Thyroid gland (tissue), 4 donors: ENCODE results near the gene SPATA12. TPM values are rescaled to one million over a fixed set of nuclear protein-coding genes. Genes with fewer than 3 reads are reported as not detected.

Experiments
- DNase-seq, 2 donors: peaks; one replicate each; pipeline ENCODE4 v3.0.0-alpha.2; 2019
- H3K27ac ChIP-seq, 3 donors: fragments of 200-600 bp; sonication (generic); 1 replicate in 2 of 3; 2 replicates in 1 of 3; pipeline ENCODE4 v1.5.1; 2016 to 2019; ENCODE audit warnings: mild to moderate bottlenecking in 1 of 3, moderate library complexity in 1 of 3
- H3K27me3 ChIP-seq: fragments of 200-600 bp; sonication (generic); one replicate; pipeline ENCODE4 v1.5.1; 2019
- H3K36me3 ChIP-seq, 2 donors: fragments of 200-600 bp; sonication (generic); one replicate each; pipeline ENCODE4 v1.5.1; 2016 to 2019
- H3K4me1 ChIP-seq, 2 donors: fragments of 200-600 bp; sonication (generic); one replicate each; pipeline ENCODE4 v1.5.1; 2017 to 2019
- H3K4me3 ChIP-seq, 3 donors: fragments of 200-600 bp; sonication (generic); replicated peaks in 1 of 3; 1 replicate in 2 of 3; 2 replicates in 1 of 3; pipeline ENCODE4 v1.5.1; 2016; ENCODE audit warnings: mild to moderate bottlenecking in 1 of 3
- H3K9me3 ChIP-seq: fragments of 200-600 bp; sonication (generic); one replicate; pipeline ENCODE4 v1.5.1; 2017
- CTCF ChIP-seq, 6 experiments: fragments of 200-600 bp in 3 of 6; fragments of 450-650 bp in 3 of 6; sonication (generic) in 3 of 6; IDR thresholded peaks; one replicate each; pipeline ENCODE4 v1.5.1; 2016 to 2019; ENCODE audit warnings: antibody characterized with exemption in 6 of 6, mild to moderate bottlenecking in 2 of 6, inconsistent platforms in 1 of 6, moderate library complexity in 1 of 6
- POLR2A ChIP-seq, 2 donors: fragments of 450-650 bp; IDR thresholded peaks; one replicate each; pipeline ENCODE4 v1.6.1; 2017; ENCODE audit warnings: antibody characterized with exemption in 2 of 2, mild to moderate bottlenecking in 2 of 2, moderate library complexity in 1 of 2
- WGBS, 2 donors: methylation state at CpG; one replicate each; pipeline ENCODE4 v1.1.5; 2017; 5-methylcytosine and 5-hydroxymethylcytosine counted together
- intact Hi-C: fragments of 100-400 bp; cut with DNase I; formaldehyde crosslinking; loops from one replicate; pipeline ENCODE4 v1.15.1; 2023
- total RNA-seq, 4 donors: library from RNA; depleted of rRNA; stranded (reverse); fragments of >200 nt; gene quantifications; one replicate each; pipeline ENCODE4 v1.2.3, GENCODE V29; 2016

Gene SPATA12
- total RNA-seq, 4 donors from 2014 or later = not detected

- Histone ChIP-seq H3K4me3 (no peak overlapping the region), H3K9me3 (no peaks in the 10 kb centered on the region), H3K36me3 (no peaks in the 10 kb centered on the region), H3K27ac (no peak overlapping the region), H3K4me1 (peaks cover 11 to 32% of the 10 kb centered on the region in 2 donors), H3K27me3 (no peaks in the 10 kb centered on the region)
- WGBS, 2 donors = 32 to 78% methylated on average over 2 to 4 of the region's 4 CpGs
- intact Hi-C loops = no loop called here
- no peak for TF ChIP-seq POLR2A (IDR thresholded peaks at IDR 0.05)
- no peak for TF ChIP-seq CTCF (IDR thresholded peaks at IDR 0.05)
- DNase-seq = peak in 1 of 2 donors; percentile 15
These were observed 11.7 kb upstream of the SPATA12 start for GRCh38 chr3:57048728-57049127.

- Histone ChIP-seq H3K4me1 (peaks cover 7 to 13% of the 10 kb centered on the region in 2 donors), H3K36me3 (no peaks in the 10 kb centered on the region), H3K27me3 (no peaks in the 10 kb centered on the region), H3K4me3 (no peak overlapping the region), H3K9me3 (no peaks in the 10 kb centered on the region), H3K27ac (no peak overlapping the region)
- DNase-seq = no peak
- intact Hi-C loops = no loop called here
- TF ChIP-seq CTCF (IDR thresholded peaks at IDR 0.05) (no peak), POLR2A (IDR thresholded peaks at IDR 0.05) (no peak)
- WGBS, 2 donors = 92 to 96% methylated on average over 5 of the region's 5 CpGs
These were observed 7.8 kb upstream of the SPATA12 start for GRCh38 chr3:57052662-57053061.

- Histone ChIP-seq H3K4me3 (no peak overlapping the region), H3K27ac (no peak overlapping the region), H3K9me3 (no peaks in the 10 kb centered on the region), H3K36me3 (no peaks in the 10 kb centered on the region), H3K27me3 (no peaks in the 10 kb centered on the region), H3K4me1 (peaks cover 7 to 10% of the 10 kb centered on the region in 2 donors)
- no peak for DNase-seq
- intact Hi-C loops = no loop called here
- TF ChIP-seq POLR2A (IDR thresholded peaks at IDR 0.05) (no peak), CTCF (IDR thresholded peaks at IDR 0.05) (no peak)
- WGBS, 2 donors = 90 to 93% methylated on average over 6 of the region's 6 CpGs
These were observed 7.3 kb upstream of the SPATA12 start for GRCh38 chr3:57053122-57053521.

GRCh38 chr3:57057351-57057750 lies 3.1 kb upstream of the SPATA12 start:
- intact Hi-C loops = no loop called here
- no peak for DNase-seq
- Histone ChIP-seq H3K36me3 (no peaks in the 10 kb centered on the region), H3K27me3 (no peaks in the 10 kb centered on the region), H3K27ac (no peak overlapping the region), H3K9me3 (no peaks in the 10 kb centered on the region), H3K4me3 (no peak overlapping the region), H3K4me1 (peaks cover 9 to 11% of the 10 kb centered on the region in 2 donors)
- TF ChIP-seq POLR2A (IDR thresholded peaks at IDR 0.05) (no peak), CTCF (IDR thresholded peaks at IDR 0.05) (no peak)
- WGBS, 2 donors = 75 to 92% methylated on average over 6 of the region's 6 CpGs

- Histone ChIP-seq H3K27me3 (no peaks in the 10 kb centered on the region), H3K4me3 (no peak overlapping the region), H3K36me3 (no peaks in the 10 kb centered on the region), H3K9me3 (no peaks in the 10 kb centered on the region), H3K4me1 (peaks cover 13 to 28% of the 10 kb centered on the region in 2 donors), H3K27ac (no peak overlapping the region)
- intact Hi-C loops = no loop called here
- TF ChIP-seq POLR2A (IDR thresholded peaks at IDR 0.05) = no peak
- no peak for TF ChIP-seq CTCF (IDR thresholded peaks at IDR 0.05)
- no peak for DNase-seq
- WGBS, 2 donors = 76 to 79% methylated on average over 3 of the region's 3 CpGs
These were observed 1.1 kb upstream of the SPATA12 start for GRCh38 chr3:57059411-57059810.
